HCT116 (cell line): ENCODE measurements around the gene THOC2. TPM values are rescaled to one million over a fixed set of nuclear protein-coding genes. Genes with fewer than 3 reads are reported as not detected.

Source experiments
- ATAC-seq: fragments of 200-7000 bp; cut with Tn5 transposase; 2 replicates; pipeline ENCODE4 v1.9.1; 2020; ENCODE audit warnings: mild to moderate bottlenecking, moderate library complexity
- BruUV-seq: library from RNA; stranded (reverse); fragments of 400-500 nt; replicated peaks from 2 replicates; lab custom pipeline; 2021; lab: Mats Ljungman, UMichigan
- CTCF ChIA-PET: fragments of 300-600 bp; sonication (Branson Sonifier 250); formaldehyde crosslinking; loops from one replicate; lab custom pipeline; 2021; ENCODE audit warnings: antibody characterized with exemption; lab: Charles Lee
- POLR2A ChIA-PET: fragments of 300-600, 350-600 bp; sonication (Branson Sonifier 250); formaldehyde crosslinking; loops from one replicate; lab custom pipeline; 2021; ENCODE audit warnings: antibody characterized with exemption; lab: Charles Lee
- RAD21 ChIA-PET, 2 experiments: fragments of 300-600 bp; sonication (Branson Sonifier 250); formaldehyde crosslinking; loops; one replicate each; lab custom pipeline; 2023; ENCODE audit warnings: low total read pairs in 2 of 2; ENCODE audit not compliant: uncharacterized antibody in 2 of 2, unreplicated experiment in 2 of 2, low non-redundant PET in 1 of 2; lab: Charles Lee
- DNase-seq: peaks from one replicate; pipeline ENCODE4 v3.0.0-alpha.2; 2010; ENCODE audit warnings: low read depth, low spot score
- H2AFZ ChIP-seq: fragments of 200-600 bp; shearing (Covaris generic), sonication (generic); 2 replicates; pipeline ENCODE4 v1.6.1; 2017; ENCODE audit warnings: low read depth, mixed run types, mixed read lengths, antibody characterized with exemption, low read length; ENCODE audit not compliant: poor library complexity, severe bottlenecking
- H3K27ac ChIP-seq: 2 replicates; pipeline ENCODE4 v1.5.1; 2012; ENCODE audit warnings: low read depth, low read length
- H3K27me3 ChIP-seq: fragments of 200-600 bp; sonication (generic); 2 replicates; pipeline ENCODE4 v1.6.1; 2016; ENCODE audit warnings: mixed run types, low read length, mixed read lengths; ENCODE audit not compliant: insufficient read depth
- H3K36me3 ChIP-seq, 2 experiments: fragments of 200-500 bp in 1 of 2; fragments of 200-600 bp in 1 of 2; sonication (Bioruptor generic) in 1 of 2; sonication (generic) in 1 of 2; 2 replicates each; pipeline versions ENCODE4 v1.5.1 to v1.6.1; 2014 to 2016; ENCODE audit warnings: low read length in 2 of 2, inconsistent platforms in 1 of 2, mixed read lengths in 1 of 2, mixed run types in 1 of 2; ENCODE audit not compliant: insufficient read depth in 2 of 2, control insufficient read depth in 1 of 2
- H3K4me1 ChIP-seq, 2 experiments: fragments of 200-600 bp in 1 of 2; sonication (generic) in 1 of 2; 2 replicates each; pipeline versions ENCODE4 v1.5.1 to v1.6.1; 2012 to 2017; ENCODE audit warnings: low read length in 2 of 2, inconsistent platforms in 1 of 2, mild to moderate bottlenecking in 1 of 2, mixed read lengths in 1 of 2, mixed run types in 1 of 2, moderate library complexity in 1 of 2; ENCODE audit not compliant: insufficient read depth in 2 of 2, control insufficient read depth in 1 of 2
- H3K4me2 ChIP-seq: fragments of 200-600 bp; sonication (generic); 2 replicates; pipeline ENCODE4 v1.6.1; 2017; ENCODE audit warnings: mixed run types, low read length, mixed read lengths
- H3K4me3 ChIP-seq, 2 experiments: fragments of 200-600 bp in 1 of 2; sonication (generic) in 1 of 2; replicated peaks in 1 of 2; 2 replicates each; pipeline ENCODE4 v1.5.1; 2011 to 2016; ENCODE audit warnings: low read length in 2 of 2, control low read depth in 1 of 2, low read depth in 1 of 2, mild to moderate bottlenecking in 1 of 2, mixed read lengths in 1 of 2, mixed run types in 1 of 2
- H3K79me2 ChIP-seq: fragments of 200-600 bp; sonication (generic); 2 replicates; pipeline ENCODE4 v1.6.1; 2017; ENCODE audit warnings: mild to moderate bottlenecking, mixed run types, low read length, moderate library complexity, mixed read lengths; ENCODE audit not compliant: insufficient read depth
- H3K9ac ChIP-seq: fragments of 200-600 bp; sonication (generic); 2 replicates; pipeline ENCODE4 v1.6.1; 2016; ENCODE audit warnings: low read length, mixed read lengths
- H3K9me2 ChIP-seq: fragments of 200-600 bp; sonication (generic), shearing (Covaris generic); 2 replicates; pipeline ENCODE4 v1.6.1; 2017; ENCODE audit warnings: mixed run types, mild to moderate bottlenecking, moderate library complexity; ENCODE audit not compliant: insufficient read depth
- H3K9me3 ChIP-seq, 2 experiments: fragments of 200-500 bp in 1 of 2; fragments of 200-600 bp in 1 of 2; sonication (Bioruptor generic) in 1 of 2; sonication (generic) in 1 of 2; 2 replicates each; pipeline ENCODE4 v1.6.1; 2014 to 2017; ENCODE audit warnings: low read length in 2 of 2, mixed read lengths in 2 of 2, inconsistent platforms in 1 of 2, low read depth in 1 of 2, mild to moderate bottlenecking in 1 of 2, mixed run types in 1 of 2, moderate library complexity in 1 of 2; ENCODE audit not compliant: control insufficient read depth in 1 of 2, insufficient read depth in 1 of 2
- H4K20me1 ChIP-seq: fragments of 200-600 bp; sonication (generic), shearing (Covaris generic); 2 replicates; pipeline ENCODE4 v1.6.1; 2017; ENCODE audit warnings: mixed run types, mild to moderate bottlenecking, moderate library complexity; ENCODE audit not compliant: insufficient read depth
- CTCF ChIP-seq, 3 experiments: fragments of 200-600 bp in 1 of 3; sonication (generic) in 1 of 3; IDR thresholded peaks in 2 of 3; conservative IDR thresholded peaks in 1 of 3; 2 replicates each; pipeline ENCODE4 v1.5.1; 2012 to 2017; ENCODE audit warnings: low read depth in 2 of 3, low read length in 2 of 3, antibody characterized with exemption in 1 of 3, borderline replicate concordance in 1 of 3, control low read depth in 1 of 3, mild to moderate bottlenecking in 1 of 3, mixed read lengths in 1 of 3, mixed run types in 1 of 3, moderate library complexity in 1 of 3; ENCODE audit not compliant: insufficient read depth in 1 of 3
- ELF1 ChIP-seq: IDR thresholded peaks from 2 replicates; pipeline ENCODE4 v1.6.1; 2012; ENCODE audit warnings: low read depth, borderline replicate concordance
- FOSL1 ChIP-seq: IDR thresholded peaks from 2 replicates; pipeline ENCODE4 v1.6.1; 2012; ENCODE audit warnings: low read depth
- POLR2A ChIP-seq: IDR thresholded peaks from 2 replicates; pipeline ENCODE4 v1.7.0; 2011; ENCODE audit warnings: borderline replicate concordance; ENCODE audit not compliant: insufficient read depth, insufficient read length; ENCODE audit errors: extremely low read depth
- REST ChIP-seq: IDR thresholded peaks from 2 replicates; pipeline ENCODE4 v1.6.1; 2012; ENCODE audit warnings: low read depth
- SIN3A ChIP-seq: IDR thresholded peaks from 2 replicates; pipeline ENCODE4 v1.6.1; 2012; ENCODE audit warnings: low read depth
- ZBTB33 ChIP-seq: IDR thresholded peaks from 2 replicates; pipeline ENCODE4 v1.6.1; 2011; ENCODE audit warnings: mild to moderate bottlenecking, low read length, moderate library complexity; ENCODE audit not compliant: insufficient replicate concordance; ENCODE audit errors: extremely low read depth
- intact Hi-C: fragments of 100-400 bp; cut with micrococcal nuclease; formaldehyde crosslinking; loops from 2 replicates; pipeline ENCODE4 v1.10.0; 2022
- total RNA-seq: library from RNA; stranded (reverse); gene quantifications from one replicate; pipeline ENCODE4 v1.2.1, GENCODE V29; 2021; ENCODE audit not compliant: unreplicated experiment

The THOC2 gene
- total RNA-seq, 1 experiment from 2014 or later, result 85.3 TPM

- Histone ChIP-seq H2AFZ (no peak overlapping the region), H3K27ac (no peak overlapping the region), H3K9me2 (no peaks in the 10 kb centered on the region), H3K9me3 (no peaks in the 10 kb centered on the region), H4K20me1 (no peaks in the 10 kb centered on the region), H3K27me3 (no peaks in the 10 kb centered on the region), H3K4me3 (no peak overlapping the region), H3K36me3 (no peaks in the 10 kb centered on the region; a peak in 2 of 4 replicates), H3K4me2 (no peak overlapping the region), H3K9ac (no peak overlapping the region), H3K79me2 (peaks cover 20% of the 10 kb centered on the region), H3K4me1 (no peaks in the 10 kb centered on the region)
- ChIA-PET RAD21 (no interaction called here), POLR2A (no interaction called here), CTCF (no interaction called here)
- ATAC-seq (no peak), DNase-seq (no peak)
- intact Hi-C loops, result no loop called here
- no peak for TF ChIP-seq SIN3A
- TF ChIP-seq FOSL1, result no peak
- no peak for TF ChIP-seq REST
- no peak for TF ChIP-seq ZBTB33
- no peak for TF ChIP-seq POLR2A
- no peak for TF ChIP-seq ELF1
- TF ChIP-seq CTCF (IDR thresholded peaks at IDR 0.05 in 2 of 3, conservative IDR thresholded peaks at IDR 0.05 in 1 of 3; ENCODE audit: borderline replicate concordance in 1 of 3, insufficient read depth in 1 of 3, low read depth in 2 of 3, low read length in 2 of 3), result no peak
- no TSS peak for BruUV-seq
Measured at GRCh38 chrX:123688524-123688923, 44.3 kb downstream of the THOC2 start.
